Inflammatory macrophage (primary cell): Measurements from ENCODE around the gene MAN1B1.

Source experiments
- DNase-seq, 2 donors: peaks; one replicate each; pipeline ENCODE4 v3.0.0-alpha.2; 2020 to 2022

MAN1B1 gene

GRCh38 chr9:137147091-137147792 lies 60.5 kb downstream of the MAN1B1 start:
- no peak for DNase-seq

- DNase-seq: no peak
Observed at GRCh38 chr9:137147793-137148160, 61.0 kb downstream of the MAN1B1 start.

DNA sequence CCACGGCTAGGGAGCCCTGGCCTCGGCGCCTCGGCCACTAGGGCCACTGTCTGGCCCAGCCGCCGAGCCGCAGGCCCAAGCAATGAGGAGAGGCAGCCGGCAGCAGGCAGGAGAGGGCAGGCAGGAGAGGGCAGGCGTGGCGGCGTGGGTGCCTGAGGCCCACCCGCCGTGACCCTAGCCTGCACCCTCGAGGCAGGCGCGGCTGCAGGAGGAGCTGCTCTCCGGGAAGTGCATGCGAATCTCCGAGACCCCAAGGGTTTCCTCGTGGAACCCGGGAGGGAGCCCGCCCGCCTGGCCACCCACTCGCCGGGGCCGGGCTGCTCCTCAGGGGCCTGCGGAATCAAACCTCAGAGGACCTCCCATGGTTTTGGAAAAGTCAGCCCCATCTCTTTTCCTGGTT lies 61.5 kb downstream of the MAN1B1 start:
- DNase-seq: no peak

DNA sequence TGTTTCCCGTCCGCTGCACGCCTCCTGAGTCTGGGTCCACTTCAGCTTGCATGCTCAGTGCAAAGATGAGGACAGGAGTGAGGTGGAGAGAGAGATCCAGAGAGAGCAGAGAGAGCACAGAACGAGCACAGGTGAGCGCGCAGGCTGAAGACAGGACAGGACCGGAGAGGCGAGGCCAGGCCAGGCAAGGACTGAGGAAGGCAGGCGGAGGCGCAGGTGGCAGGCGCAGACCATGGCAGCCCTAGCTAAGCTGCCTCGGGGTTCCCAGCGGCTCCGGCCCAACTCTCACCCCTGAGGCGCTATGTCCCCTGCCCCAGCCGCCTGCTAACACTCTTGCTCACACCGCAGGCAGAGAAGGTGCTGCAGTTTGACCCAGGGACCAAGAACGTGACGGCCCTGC lies 61.9 kb downstream of the MAN1B1 start:
- no peak for DNase-seq

DNA sequence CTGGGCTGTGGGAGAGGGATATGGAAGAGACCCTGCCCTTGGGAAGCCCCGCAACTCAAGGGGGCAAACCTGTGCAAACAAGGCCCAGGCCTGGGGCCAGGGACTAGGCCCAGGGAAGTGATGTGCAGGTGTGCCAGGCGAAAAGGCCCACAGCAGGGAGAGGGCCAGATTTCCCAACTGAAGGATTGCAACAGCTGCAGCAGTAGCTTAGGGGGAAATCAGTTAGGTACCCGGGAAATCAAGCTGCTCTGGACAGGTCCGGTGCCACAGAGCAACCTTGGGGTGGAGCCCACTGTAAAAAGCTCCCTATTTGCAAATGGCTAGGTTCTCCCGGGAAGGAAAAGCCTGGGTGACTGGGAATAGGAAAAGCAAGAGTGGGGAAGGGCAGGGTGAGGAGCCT lies 62.6 kb downstream of the MAN1B1 start:
- no peak for DNase-seq

DNA sequence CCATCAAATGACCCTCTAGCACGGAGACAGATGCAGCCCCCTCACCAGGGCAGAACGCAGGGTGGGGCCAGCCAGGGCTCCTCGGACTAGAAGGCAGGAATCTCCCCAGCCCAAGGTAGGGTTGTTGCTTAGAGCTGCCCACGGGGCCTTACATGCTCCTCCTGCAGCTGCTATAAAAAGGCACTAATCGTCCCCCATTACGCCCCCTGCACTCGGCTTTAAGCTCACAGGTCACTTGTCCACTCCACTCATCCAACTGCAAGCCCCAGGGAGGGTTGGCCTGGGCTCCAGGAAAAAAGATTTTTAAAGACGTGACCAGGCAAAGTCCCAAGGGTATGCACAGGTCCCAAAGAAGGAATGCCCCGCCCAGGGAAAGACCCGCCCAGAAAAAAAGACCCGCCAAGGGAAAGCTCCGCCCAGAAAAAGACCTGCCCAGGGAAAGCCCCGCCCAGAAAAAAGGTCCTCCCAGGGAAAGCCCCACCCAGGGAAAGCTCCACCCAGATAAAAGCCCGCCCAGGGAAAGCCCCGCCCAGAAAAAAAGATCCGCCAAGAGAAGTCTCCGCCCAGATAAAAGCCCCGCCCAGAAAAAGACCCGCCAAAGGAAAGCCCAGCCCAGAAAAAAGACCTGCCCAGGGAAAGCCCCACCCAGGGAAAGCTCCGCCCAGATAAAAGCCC lies 63.3 kb downstream of the MAN1B1 start:
- DNase-seq: no peak

GRCh38 chr9:137150617-137151457 lies 64.1 kb downstream of the MAN1B1 start:
- peak; percentile 40 to 58 for DNase-seq

DNA sequence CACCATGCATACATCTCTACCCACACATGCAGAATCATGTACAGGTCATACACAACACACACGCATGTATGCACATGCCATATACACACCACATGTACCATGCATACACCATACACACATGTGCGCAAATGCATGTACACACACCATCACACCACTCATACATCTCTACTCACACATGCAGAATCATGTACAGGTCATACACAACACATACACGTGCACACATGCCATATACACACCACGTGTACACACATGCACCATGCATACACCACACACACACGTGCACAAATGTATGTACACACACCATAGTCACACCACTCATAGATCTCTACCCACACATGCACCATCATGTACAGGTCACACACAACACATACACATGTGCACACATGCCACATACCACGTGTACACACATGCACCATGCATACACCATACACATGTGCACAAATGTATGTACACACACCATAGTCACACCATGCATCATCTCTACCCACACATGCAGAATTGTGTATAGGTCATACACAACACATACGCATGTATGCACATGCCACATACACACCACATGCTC lies 66.1 kb downstream of the MAN1B1 start:
- no peak for DNase-seq

GRCh38 chr9:137156567-137157375 lies 70.0 kb downstream of the MAN1B1 start:
- DNase-seq: peak; percentile 66 to 85

DNA sequence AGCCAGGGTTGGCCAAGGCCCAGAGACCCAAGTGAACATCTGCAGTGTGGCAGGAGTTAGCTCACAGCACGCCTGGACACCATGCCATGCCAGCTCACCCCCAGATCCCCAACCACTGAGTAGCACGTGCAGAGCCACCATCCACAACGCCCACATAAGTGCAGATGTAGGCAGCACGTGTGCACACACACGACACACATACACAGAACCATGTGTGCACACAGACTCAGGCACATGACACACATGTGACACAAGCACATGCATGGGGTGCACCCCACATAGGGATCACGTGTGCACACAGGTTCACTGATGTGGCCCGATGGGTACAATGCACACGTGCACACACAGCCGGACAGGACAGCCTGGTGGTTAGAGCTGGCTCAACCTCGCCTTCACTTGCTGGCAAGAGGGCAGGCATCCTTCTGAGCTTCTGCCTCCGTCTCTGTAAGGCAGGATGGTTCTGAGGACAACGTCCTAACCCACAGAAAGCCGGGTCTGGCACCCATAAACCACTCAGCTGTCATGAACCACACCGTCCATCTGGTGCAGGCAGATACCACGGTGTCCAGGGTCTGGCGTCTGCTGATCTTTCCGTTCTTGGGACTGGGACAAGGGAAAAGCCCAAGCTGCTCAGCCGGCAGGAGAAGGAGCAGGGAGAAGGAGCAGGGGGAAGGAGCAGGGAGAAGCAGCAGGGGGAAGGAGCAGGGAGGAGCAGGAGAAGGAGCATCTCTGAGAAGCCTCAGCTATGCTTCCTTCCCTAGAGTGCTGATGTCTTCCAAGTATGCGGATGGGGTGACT lies 71.0 kb downstream of the MAN1B1 start:
- DNase-seq: no peak

GRCh38 chr9:137158625-137159024 lies 71.8 kb downstream of the MAN1B1 start:
- DNase-seq: no peak
